Mesendoderm (in vitro differentiated cells): ENCODE results near the gene RALGDS.

Experiments
- DNase-seq: peaks from one replicate; pipeline ENCODE4 v3.0.0; 2013
- H2AK5ac ChIP-seq: 2 replicates; pipeline ENCODE4 v1.6.1; 2013; ENCODE audit warnings: low read length, inconsistent platforms
- H2BK120ac ChIP-seq: 2 replicates; pipeline ENCODE4 v1.6.1; 2013; ENCODE audit warnings: low read depth, mild to moderate bottlenecking, low read length, moderate library complexity, mixed read lengths
- H2BK15ac ChIP-seq: replicated peaks from 2 replicates; pipeline ENCODE4 v1.6.1; 2013; ENCODE audit warnings: low read depth, mild to moderate bottlenecking, moderate library complexity
- H2BK5ac ChIP-seq: 2 replicates; pipeline ENCODE4 v1.6.1; 2013; ENCODE audit warnings: low read length, inconsistent platforms
- H3K18ac ChIP-seq: 2 replicates; pipeline ENCODE4 v1.6.1; 2013; ENCODE audit warnings: mild to moderate bottlenecking, low read length, mixed read lengths
- H3K23ac ChIP-seq: one replicate; pipeline ENCODE4 v1.6.1; 2013; ENCODE audit warnings: low read length
- H3K27ac ChIP-seq: 2 replicates; pipeline ENCODE4 v1.5.1; 2013; ENCODE audit warnings: low read depth, mild to moderate bottlenecking, inconsistent platforms, low read length, moderate library complexity
- H3K27me3 ChIP-seq: 2 replicates; pipeline ENCODE4 v1.6.1; 2013; ENCODE audit warnings: low read length, control low read depth, mild to moderate bottlenecking, inconsistent platforms; ENCODE audit not compliant: insufficient read depth, poor library complexity
- H3K36me3 ChIP-seq: 2 replicates; pipeline ENCODE4 v1.6.1; 2013; ENCODE audit warnings: low read length, inconsistent platforms; ENCODE audit not compliant: control insufficient read depth, insufficient read depth
- H3K4ac ChIP-seq: one replicate; pipeline ENCODE4 v1.6.1; 2013; ENCODE audit warnings: low read depth, mild to moderate bottlenecking, low read length, moderate library complexity
- H3K4me1 ChIP-seq: 2 replicates; pipeline ENCODE4 v1.6.1; 2013; ENCODE audit warnings: low read depth, low read length, inconsistent platforms; ENCODE audit not compliant: control insufficient read depth
- H3K4me2 ChIP-seq: 2 replicates; pipeline ENCODE4 v1.6.1; 2013; ENCODE audit warnings: low read length
- H3K4me3 ChIP-seq: 2 replicates; pipeline ENCODE4 v1.5.1; 2013; ENCODE audit warnings: mild to moderate bottlenecking, low read length
- H3K56ac ChIP-seq: one replicate; pipeline ENCODE4 v1.6.1; 2013; ENCODE audit warnings: low read length
- H3K79me1 ChIP-seq: 2 replicates; pipeline ENCODE4 v1.6.1; 2013; ENCODE audit warnings: low read length, inconsistent platforms
- H3K79me2 ChIP-seq: 2 replicates; pipeline ENCODE4 v1.6.1; 2013; ENCODE audit warnings: mild to moderate bottlenecking, low read length; ENCODE audit not compliant: control insufficient read depth, insufficient read depth
- H3K9ac ChIP-seq: 2 replicates; pipeline ENCODE4 v1.6.1; 2013; ENCODE audit warnings: low read length, inconsistent platforms
- H4K5ac ChIP-seq: one replicate; pipeline ENCODE4 v1.6.1; 2013; ENCODE audit warnings: low read length
- H4K8ac ChIP-seq: one replicate; pipeline ENCODE4 v1.6.1; 2013; ENCODE audit warnings: low read depth, mild to moderate bottlenecking, control low read depth, low read length, moderate library complexity
- WGBS: extraction: QIAGEN DNeasy Blood & Tissue Kit; methylation state at CpG from one replicate; pipeline ENCODE4 v1.1.7; 2013; ENCODE audit warnings: low lambda C conversion rate, missing lambda C conversion rate; ENCODE audit not compliant: insufficient coverage; ENCODE audit errors: extremely low coverage; 5-methylcytosine and 5-hydroxymethylcytosine counted together

RALGDS gene

DNA sequence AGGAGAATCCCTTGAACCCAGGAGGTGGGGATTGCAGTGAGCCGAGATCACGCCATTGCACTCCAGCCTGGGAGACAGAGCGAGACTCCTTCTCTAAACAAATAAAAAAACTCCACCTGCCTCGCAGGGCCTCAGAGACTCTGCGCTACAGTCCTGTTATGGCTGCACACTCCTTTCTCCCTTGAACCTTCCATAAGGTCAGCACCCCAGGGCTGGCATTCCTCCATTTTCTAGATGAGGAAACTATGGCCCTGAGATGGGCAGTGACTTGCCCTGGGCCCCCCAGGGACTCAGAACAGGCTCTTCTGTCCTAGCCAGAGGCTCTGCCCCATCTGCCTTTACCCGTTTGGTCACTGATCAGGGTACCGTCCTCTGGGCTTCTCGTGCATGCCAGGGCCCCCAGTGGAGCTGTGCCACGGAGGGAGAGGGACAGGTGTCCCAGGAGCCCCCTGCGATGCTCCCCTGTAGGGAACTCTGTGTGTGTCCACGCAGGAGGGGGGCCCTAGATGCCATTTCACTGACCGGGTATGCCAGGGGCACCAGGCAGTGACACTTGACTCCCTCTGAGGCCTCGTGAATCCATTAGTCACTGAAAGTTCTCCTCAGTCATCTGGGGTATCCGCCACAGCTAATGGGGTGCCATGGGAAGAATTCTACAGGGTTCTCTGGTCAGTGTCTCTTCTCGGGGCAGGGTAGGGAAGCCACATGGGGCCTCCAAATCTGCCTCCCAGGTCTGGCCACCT is 16.2 kb downstream of the RALGDS start:
- Histone ChIP-seq H3K4me3 (no peak overlapping the region), H3K79me2 (no peaks in the 10 kb centered on the region), H3K9ac (no peak overlapping the region), H2BK120ac (no peak overlapping the region), H3K56ac (no peak overlapping the region), H3K79me1 (no peaks in the 10 kb centered on the region), H4K5ac (no peak overlapping the region), H3K23ac (no peak overlapping the region), H4K8ac (no peak overlapping the region), H3K4ac (no peak overlapping the region), H3K4me2 (no peak overlapping the region), H2AK5ac (no peak overlapping the region), H3K4me1 (no peaks in the 10 kb centered on the region), H3K27ac (no peak overlapping the region), H2BK15ac (no peak overlapping the region), H3K36me3 (peaks cover 2% of the 10 kb centered on the region), H3K18ac (no peak overlapping the region), H2BK5ac (no peak overlapping the region), H3K27me3 (no peaks in the 10 kb centered on the region)
- DNase-seq: no peak
- WGBS: no CpG with 5 or more reads among the region's 15 CpGs

DNA sequence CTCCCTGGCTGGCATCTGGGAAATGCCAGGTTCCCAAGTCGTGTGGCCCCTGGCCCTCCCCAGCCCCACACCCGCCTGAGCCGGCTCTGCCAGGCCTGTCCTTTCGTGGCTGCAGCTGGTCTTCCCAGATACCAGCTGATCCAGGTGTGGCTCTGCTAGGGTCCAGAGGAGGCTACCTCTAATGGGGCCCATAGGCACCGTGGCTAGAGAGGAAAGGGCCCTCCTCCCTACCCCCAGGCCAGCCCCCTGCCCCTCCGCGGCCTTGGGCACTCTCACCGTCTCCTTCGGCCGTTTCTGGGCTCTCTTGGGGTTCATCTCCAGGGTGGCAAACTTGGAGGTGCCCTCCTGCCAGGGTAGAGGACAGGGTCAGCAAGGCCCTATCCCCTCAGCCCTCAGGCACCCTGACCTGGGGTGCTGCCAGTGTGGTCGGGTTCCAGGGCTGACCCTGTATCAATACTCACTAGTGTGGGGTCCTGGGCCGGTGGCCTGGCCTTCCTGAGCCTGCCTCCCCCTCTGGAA is 17.0 kb downstream of the RALGDS start:
- Histone ChIP-seq H3K9ac (no peak overlapping the region), H3K36me3 (peaks cover 2% of the 10 kb centered on the region), H2AK5ac (no peak overlapping the region), H3K27ac (no peak overlapping the region), H3K27me3 (no peaks in the 10 kb centered on the region), H4K5ac (no peak overlapping the region), H3K4me1 (no peaks in the 10 kb centered on the region), H3K4ac (no peak overlapping the region), H3K23ac (no peak overlapping the region), H2BK120ac (no peak overlapping the region), H3K4me2 (no peak overlapping the region), H3K4me3 (no peak overlapping the region), H4K8ac (no peak overlapping the region), H2BK5ac (no peak overlapping the region), H3K56ac (no peak overlapping the region), H3K79me1 (no peaks in the 10 kb centered on the region), H3K79me2 (no peaks in the 10 kb centered on the region), H2BK15ac (no peak overlapping the region), H3K18ac (no peak overlapping the region)
- WGBS: no CpG with 5 or more reads among the region's 12 CpGs
- DNase-seq: no peak

DNA sequence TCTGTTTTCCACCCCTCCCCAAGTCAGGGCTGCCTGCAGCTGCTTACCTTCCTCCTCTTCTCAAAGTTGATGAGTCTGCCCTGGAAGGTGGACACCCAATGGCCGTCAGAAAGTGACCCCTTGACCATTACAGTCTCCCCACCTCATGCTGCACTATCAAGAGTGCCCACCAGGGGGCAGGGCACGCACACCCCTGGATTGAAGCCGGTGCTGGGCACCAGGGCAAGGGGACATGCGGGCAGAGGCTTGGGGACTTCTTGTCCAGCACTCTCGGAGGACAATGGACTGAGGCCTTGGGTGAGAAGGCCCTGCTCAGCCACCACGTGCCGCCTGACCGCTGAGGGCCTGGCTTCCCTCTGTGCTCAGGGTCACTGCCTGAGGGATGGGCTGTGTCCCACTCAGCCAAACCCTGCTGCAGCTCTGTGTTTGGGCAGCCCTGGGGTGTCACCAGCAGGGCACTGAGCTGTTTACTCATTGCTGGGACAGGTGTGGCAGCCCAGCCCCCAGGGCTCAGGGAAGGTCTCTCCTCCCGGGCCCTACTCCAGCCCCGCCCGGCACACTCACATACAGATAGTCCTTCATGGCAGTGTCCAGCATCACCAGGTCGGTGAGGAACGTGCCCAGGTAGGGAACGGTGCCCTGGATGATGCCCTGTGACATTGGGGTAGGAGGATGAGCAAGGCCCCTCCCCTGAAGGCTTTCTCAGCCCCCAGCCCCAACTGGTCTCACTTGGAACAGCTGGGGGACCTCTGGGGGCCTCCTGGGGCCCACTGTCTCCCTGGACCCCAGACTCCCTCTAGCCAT is 17.7 kb downstream of the RALGDS start:
- H3K23ac ChIP-seq: no peak overlapping the region
- H2BK5ac ChIP-seq: no peak overlapping the region
- H3K27me3 ChIP-seq: no peaks in the 10 kb centered on the region
- no CpG with 5 or more reads among the region's 14 CpGs for WGBS
- no peak overlapping the region for H3K18ac ChIP-seq
- H3K4me2 ChIP-seq: no peak overlapping the region
- H2BK15ac ChIP-seq: no peak overlapping the region
- H3K4ac ChIP-seq: no peak overlapping the region
- no peak overlapping the region for H2BK120ac ChIP-seq
- H3K36me3 ChIP-seq: peaks cover 2% of the 10 kb centered on the region
- H4K5ac ChIP-seq: no peak overlapping the region
- H3K4me1 ChIP-seq: no peaks in the 10 kb centered on the region
- no peak overlapping the region for H3K4me3 ChIP-seq
- H3K79me2 ChIP-seq: no peaks in the 10 kb centered on the region
- H3K27ac ChIP-seq: no peak overlapping the region
- no peak overlapping the region for H3K56ac ChIP-seq
- H3K9ac ChIP-seq: no peak overlapping the region
- no peak overlapping the region for H4K8ac ChIP-seq
- no peak for DNase-seq
- no peak overlapping the region for H2AK5ac ChIP-seq
- no peaks in the 10 kb centered on the region for H3K79me1 ChIP-seq

DNA sequence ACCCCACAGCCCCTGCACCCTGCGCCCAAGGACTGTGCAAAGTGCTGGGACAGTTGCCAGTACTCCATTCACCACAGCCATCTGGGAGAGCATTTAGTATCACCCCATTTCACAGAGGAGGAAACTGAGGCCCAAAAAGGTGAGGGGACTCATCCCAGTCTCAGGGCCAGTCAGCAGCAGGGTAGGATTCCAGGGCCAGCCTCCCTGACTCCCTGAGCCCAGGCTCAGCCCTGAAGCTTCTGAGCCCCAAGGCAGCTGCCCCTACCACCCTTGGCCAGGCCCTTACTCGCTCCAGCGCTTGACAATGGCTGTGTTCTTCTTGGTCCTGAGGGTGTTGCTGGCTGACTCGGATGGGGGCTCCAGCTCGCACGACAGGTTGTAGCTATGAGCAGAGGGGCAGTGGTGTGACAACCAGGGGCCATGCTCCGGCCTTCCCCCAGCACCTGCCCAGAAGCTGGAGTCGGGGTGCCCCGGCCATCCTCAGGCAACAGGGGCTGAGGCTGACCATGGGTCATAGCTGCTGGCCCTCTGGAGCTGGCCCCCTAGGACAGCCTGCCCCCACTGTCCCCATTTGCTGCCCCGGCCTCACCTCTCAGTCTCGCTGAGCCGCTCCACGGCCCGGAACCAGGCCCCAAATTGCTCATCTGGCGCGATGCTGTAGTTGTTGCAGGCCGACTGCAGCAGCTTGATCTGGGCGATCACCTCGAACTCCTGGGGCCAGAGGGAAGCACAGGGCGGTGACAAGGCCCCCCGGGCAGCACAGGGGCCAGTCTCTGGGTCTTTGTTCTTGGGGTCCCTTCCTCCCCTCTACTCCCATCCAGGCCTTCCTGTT is 18.6 kb downstream of the RALGDS start:
- no peak overlapping the region for H2BK5ac ChIP-seq
- no peaks in the 10 kb centered on the region for H3K79me1 ChIP-seq
- peaks cover 3% of the 10 kb centered on the region for H3K36me3 ChIP-seq
- no peak overlapping the region for H3K4me3 ChIP-seq
- H3K9ac ChIP-seq: no peak overlapping the region
- H2BK120ac ChIP-seq: no peak overlapping the region
- H4K8ac ChIP-seq: no peak overlapping the region
- H3K56ac ChIP-seq: no peak overlapping the region
- no peak overlapping the region for H3K23ac ChIP-seq
- H3K27me3 ChIP-seq: no peaks in the 10 kb centered on the region
- H3K4ac ChIP-seq: no peak overlapping the region
- no peak overlapping the region for H2BK15ac ChIP-seq
- no peak overlapping the region for H3K27ac ChIP-seq
- no peak for DNase-seq
- H4K5ac ChIP-seq: no peak overlapping the region
- no peak overlapping the region for H3K4me2 ChIP-seq
- WGBS: no CpG with 5 or more reads among the region's 21 CpGs
- H3K79me2 ChIP-seq: no peaks in the 10 kb centered on the region
- H2AK5ac ChIP-seq: no peak overlapping the region
- no peak overlapping the region for H3K18ac ChIP-seq
- H3K4me1 ChIP-seq: no peaks in the 10 kb centered on the region

DNA sequence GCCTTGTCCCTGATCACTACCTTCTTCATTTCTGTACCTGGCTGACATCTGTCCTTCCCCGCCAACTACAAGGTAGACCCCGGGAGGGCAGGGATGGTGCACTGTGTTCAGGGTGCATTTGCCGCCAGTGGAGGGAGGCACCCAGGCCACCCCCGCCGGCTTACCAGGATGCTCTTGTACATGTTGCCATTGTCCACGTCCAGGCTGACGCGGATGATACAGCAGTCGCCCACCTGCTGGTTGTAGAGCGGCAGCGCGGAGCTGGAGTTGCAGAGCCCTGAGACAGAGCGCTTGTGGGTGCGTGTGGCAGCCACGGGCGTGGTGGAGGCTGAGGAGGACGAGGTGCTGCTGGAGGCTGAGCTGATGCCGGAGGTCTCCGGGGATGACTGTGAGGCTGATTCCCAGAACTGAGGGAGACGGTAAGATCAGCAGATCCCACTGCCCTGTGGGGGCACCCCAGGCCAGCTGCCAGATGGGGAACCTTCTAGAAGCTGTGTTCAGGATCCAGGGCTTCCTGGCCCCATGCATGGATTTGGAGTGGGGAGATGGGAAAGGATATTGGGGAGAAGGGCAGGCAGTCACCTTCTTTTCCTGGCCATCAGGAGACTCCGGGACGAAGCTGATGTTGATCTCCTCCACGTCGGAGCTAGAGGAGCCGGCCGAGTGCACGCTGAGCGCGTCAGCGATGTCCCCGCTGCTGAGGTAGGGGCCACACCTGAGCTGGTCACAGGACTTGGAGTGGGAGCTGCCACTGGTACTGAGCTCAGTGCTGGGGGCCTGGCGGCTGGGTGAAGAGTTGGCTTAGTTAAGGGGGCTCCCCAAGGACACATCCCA is 19.5 kb downstream of the RALGDS start:
- Histone ChIP-seq H3K4me1 (no peaks in the 10 kb centered on the region), H2AK5ac (no peak overlapping the region), H4K5ac (no peak overlapping the region), H3K9ac (no peak overlapping the region), H3K4me2 (no peak overlapping the region), H3K27me3 (no peaks in the 10 kb centered on the region), H3K23ac (no peak overlapping the region), H3K27ac (no peak overlapping the region), H3K36me3 (peaks cover 3% of the 10 kb centered on the region), H2BK120ac (no peak overlapping the region), H4K8ac (no peak overlapping the region), H3K18ac (no peak overlapping the region), H3K79me2 (no peaks in the 10 kb centered on the region), H3K79me1 (no peaks in the 10 kb centered on the region), H2BK15ac (no peak overlapping the region), H3K56ac (no peak overlapping the region), H2BK5ac (no peak overlapping the region), H3K4ac (no peak overlapping the region), H3K4me3 (no peak overlapping the region)
- no CpG with 5 or more reads among the region's 32 CpGs for WGBS
- no peak for DNase-seq
